ENCODE data around the gene NKD2.
"Not testable (repeated sequence)": the region's sequence is repeated elsewhere in the genome, so short reads cannot be mapped to it uniquely, and the experiment has no call there.

Gene NKD2

GRCh38 chr5:1069720-1070088 is 61.1 kb downstream of the NKD2 start:
- no peak for DNase-seq (ENCODE audit: low read depth)

GRCh38 chr5:1073239-1074102 is 64.9 kb downstream of the NKD2 start:
- no peak for DNase-seq (ENCODE audit: low read depth)

- DNase-seq (ENCODE audit: low read depth) = no peak
Observed at GRCh38 chr5:1074226-1074625, 65.6 kb downstream of the NKD2 start.

DNA sequence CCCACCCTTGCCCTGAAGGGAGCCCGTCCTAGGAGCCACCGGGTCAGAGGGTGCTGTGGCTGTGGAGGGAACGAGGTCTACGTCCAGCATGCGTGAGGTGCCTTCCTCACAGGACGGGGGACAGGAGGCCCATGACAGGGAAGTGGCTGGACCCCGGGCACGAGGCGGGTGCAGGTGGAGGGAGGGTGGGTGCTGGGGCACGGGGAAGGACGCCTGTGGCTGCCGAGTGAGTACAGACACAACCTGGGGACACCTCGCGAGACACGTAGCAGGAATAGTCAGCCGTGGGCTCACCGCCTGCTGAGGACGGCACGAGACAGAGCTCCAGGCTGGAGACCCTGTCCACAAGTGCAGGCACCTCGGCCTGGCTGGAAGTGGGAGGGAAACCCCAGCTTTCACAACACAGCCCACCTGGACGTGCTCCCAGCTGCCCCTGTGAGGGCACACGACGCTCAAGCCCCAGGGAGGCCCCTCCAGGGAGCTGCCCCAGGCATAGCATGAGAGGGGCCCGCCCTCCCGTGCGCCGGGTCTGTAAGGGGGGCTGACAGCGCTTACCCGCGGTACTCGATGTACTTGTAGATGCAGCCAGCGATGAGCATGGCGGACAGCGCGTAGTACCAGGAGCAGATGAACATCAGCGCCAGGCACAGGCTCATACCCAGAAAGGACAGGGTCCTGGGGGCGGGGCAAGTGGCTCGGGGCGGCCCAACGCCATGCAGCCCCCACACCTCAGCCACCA is 66.4 kb downstream of the NKD2 start:
- DNase-seq (ENCODE audit: low read depth) = no peak

GRCh38 chr5:1075555-1075881 is 66.9 kb downstream of the NKD2 start:
- DNase-seq (ENCODE audit: low read depth) = no peak

DNA sequence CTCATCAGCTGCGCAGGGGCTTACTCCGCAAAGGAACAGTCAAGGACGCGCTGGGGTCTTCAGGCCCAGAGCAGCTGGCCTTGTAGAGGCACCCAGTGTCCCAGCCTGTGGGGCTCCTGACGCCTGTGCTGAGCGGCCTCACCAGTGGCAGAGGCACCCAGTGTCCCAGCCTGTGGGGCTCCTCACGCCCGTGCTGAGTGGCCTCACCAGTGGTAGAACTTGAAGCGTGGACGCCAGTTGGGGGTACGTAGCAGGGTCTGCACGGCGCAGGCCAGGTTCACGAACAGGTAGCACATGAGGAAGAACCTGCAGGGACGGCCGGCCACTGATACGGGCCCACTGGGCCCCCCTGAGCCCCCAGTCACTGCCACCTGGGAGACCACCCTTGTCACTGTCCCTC is 67.3 kb downstream of the NKD2 start:
- DNase-seq (ENCODE audit: low read depth) = no peak

DNA sequence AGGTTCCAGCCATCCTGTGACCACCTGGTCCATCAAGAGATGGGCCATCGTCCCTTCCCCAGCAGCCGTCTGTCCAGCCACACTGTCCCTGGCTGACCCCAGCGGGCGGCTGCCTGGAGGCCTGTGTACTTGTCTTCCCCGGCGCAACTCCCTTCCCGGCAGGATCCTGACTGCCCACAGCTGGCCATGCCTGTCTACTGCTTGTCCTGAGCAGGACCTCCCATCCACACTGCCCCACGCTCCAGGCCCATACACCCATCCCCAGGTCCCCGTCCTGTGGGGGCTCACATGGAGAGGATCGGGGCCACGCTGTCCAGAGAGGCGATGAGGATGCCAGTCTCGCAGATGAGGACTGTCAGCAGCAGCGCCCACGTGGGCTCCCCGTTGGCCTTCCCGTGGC is 67.8 kb downstream of the NKD2 start:
- DNase-seq (ENCODE audit: low read depth) = no peak

GRCh38 chr5:1077026-1077425 is 68.4 kb downstream of the NKD2 start:
- DNase-seq (ENCODE audit: low read depth) = no peak

GRCh38 chr5:1077491-1078020 is 69.0 kb downstream of the NKD2 start:
- DNase-seq (ENCODE audit: low read depth) = no peak

DNA sequence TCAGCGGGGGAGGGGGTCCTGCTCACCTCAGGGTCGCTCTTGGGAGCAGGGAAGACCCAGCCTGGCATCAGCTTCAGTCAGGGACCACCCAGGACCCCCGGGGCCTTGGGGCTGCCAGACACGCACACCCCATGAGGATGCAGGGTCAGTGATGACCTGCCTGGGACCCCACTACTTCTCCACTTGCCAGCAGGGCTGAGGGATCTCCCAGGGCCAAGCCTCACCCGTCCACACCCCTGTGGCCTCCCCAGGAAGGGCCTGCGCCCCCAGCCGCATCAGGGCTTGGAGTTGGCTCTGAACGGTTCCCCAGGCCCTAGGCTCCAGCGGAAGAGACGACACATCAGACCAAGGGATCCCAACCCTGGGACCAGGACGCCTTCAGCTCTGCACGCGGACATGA is 69.6 kb downstream of the NKD2 start:
- DNase-seq (ENCODE audit: low read depth) = no peak

GRCh38 chr5:1078851-1079250 is 70.2 kb downstream of the NKD2 start:
- no peak for DNase-seq (ENCODE audit: low read depth)

- no peak for DNase-seq (ENCODE audit: low read depth)
Observed at GRCh38 chr5:1079486-1079885, 70.9 kb downstream of the NKD2 start.

GRCh38 chr5:1079961-1080360 is 71.4 kb downstream of the NKD2 start:
- DNase-seq (ENCODE audit: low read depth) = no peak

- DNase-seq (ENCODE audit: low read depth) = no peak
Observed at GRCh38 chr5:1080432-1080831, 71.8 kb downstream of the NKD2 start.

DNA sequence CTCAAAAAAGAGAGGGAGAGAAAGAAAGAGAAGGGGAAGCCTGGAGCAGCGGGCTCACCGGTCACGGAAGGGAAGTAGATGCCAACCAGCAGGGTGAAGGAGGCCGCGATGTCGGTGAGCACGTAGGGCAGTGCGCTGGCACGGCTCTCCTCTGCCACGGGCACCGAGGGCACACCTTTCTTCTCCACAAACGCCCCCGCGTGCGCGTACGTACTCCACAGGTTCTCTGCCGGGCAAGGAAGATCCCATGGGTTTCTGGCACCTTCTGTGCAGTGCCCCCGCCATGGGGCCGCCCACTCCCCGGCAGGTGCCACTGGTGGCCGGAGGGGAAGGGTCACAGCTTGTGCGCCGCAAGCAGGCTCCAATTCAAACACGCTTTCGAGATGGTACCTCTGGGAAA is 72.9 kb downstream of the NKD2 start:
- DNase-seq (ENCODE audit: low read depth) = no peak

DNA sequence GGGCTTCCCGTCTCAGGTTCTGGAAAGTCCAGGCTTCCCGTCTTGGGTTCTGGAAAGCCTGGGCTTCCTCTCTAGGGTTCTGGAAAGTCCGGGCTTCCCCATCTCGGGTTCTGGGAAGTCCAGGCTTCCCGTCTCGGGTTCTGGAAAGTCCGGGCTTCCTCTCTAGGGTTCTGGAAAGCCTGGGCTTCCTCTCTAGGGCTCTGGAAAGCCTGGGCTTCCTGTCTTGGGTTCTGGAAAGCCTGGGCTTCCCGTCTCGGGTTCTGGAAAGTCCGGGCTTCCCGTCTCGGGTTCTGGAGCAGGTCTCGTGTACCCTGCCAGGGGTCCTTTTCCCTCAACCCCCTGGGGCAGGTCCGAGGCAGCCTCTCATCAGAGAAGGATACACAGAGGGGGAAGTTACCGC is 74.4 kb downstream of the NKD2 start:
- DNase-seq (ENCODE audit: low read depth) = not testable (repeated sequence)

DNA sequence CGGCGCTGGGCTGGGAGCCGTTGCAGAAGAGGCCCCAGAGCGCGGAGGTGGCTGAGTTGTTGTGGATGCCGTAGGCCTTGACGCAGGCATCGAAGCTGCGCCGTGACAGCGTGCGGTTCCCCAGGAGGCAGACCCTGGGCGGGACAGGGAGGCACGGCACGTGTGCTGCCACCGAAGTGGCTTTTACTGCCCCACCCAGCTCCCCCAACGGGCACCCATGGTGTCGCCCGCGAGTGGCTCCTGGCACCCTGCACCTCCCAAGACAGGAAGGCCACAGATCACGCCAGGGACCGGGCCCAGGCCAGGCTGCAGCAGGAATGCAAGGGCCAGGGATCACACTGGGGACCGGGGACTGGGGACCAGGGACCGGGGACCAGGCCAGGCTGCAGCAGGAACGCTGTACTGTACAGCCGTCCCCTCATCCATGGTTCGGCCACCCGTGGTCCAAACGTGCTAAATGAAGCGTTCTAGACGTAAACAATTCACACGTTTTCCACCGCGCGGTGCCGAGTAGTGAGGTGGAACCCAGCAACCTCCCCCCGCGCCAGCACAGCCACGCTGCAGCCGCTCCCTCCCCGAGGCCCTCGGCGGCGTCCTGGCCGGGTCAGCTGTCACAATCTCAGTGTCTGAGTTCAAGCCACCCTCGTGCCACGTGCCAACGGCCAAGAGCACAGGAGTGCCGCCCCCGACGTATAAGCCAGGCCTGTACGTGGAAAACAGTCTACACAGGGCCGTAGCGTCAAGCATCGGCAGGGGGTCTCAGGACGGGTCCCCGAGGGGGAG is 75.4 kb downstream of the NKD2 start:
- no peak for DNase-seq (ENCODE audit: low read depth)

GRCh38 chr5:1085391-1085790 is 76.8 kb downstream of the NKD2 start:
- no peak for DNase-seq (ENCODE audit: low read depth)

DNA sequence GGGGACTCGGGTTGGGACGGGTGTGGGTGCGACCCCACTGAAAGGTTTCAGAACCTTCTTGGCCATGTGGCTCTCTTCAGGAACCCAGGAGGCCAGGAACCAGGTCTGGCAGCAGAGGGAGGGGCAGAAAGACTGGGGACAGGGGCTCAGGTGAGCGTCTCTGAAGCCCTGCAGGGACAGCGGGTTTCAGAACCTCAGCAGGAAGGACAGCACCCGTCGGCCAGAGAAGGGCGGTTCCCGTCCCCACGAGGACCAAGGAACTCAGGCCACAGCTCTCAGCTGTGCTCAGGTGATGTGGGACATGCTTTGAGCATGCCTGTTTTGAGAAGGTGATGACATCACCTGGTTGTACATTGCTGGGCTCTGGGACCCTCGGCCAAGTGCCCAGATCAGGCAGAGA is 77.5 kb downstream of the NKD2 start:
- no peak for DNase-seq (ENCODE audit: low read depth)

DNA sequence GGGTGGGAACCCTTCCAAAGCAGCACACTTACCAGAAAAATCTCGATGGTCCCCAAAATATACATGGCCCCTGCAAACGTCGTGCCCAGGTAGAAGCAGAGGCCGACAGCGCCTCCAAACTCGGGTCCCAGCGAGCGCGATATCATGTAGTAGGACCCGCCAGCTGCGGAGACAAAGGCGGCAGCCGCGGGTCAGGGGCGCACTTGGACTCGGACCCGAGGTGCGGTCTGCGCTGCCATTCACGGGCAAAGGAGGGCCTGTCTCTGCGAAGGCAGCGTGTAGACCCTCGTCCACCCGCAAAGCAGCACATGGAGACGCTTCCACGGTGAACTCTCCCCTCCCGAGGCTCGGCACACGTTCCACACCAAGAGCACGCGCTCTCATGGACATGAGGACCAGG is 78.3 kb downstream of the NKD2 start:
- no peak for DNase-seq (ENCODE audit: low read depth)

GRCh38 chr5:1087428-1087827 is 78.8 kb downstream of the NKD2 start:
- no peak for DNase-seq (ENCODE audit: low read depth)

GRCh38 chr5:1088031-1088430 is 79.4 kb downstream of the NKD2 start:
- DNase-seq (ENCODE audit: low read depth) = no peak
